ENCODE measurements around the gene SLCO1A2. TPM values are rescaled to one million over a fixed set of nuclear protein-coding genes. Genes with fewer than 3 reads are reported as not detected.

Gene SLCO1A2
- total RNA-seq, 1 experiment from 2014 or later, result 0.63 TPM

DNA sequence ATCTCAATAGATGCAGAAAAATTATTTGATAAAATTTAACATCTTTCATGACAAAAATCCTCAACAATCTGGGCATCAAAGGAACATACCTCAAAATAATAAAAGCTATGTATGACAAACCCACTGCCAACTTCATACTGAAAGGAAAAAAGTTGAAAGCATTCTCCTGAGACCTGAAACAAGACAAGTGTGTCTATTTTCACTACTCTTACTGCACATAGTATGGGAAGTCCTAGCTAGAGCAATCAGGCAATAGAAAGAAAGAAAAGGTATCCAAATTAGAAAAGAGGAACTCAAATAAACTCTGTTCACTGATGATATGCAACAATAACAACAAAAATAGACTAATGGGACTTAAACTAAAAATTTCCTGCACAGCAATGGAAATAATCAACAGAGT, 113.6 kb downstream of the SLCO1A2 start:
- no peak for DNase-seq
- H3K27ac ChIP-seq, result no peak overlapping the region
- no peaks in the 10 kb centered on the region for H3K79me2 ChIP-seq (ENCODE audit: low read depth)
- no peaks in the 10 kb centered on the region for H3K36me3 ChIP-seq (ENCODE audit: low read depth)
- no peaks in the 10 kb centered on the region for H3K9me3 ChIP-seq (ENCODE audit: insufficient read depth, low read depth)
- no peaks in the 10 kb centered on the region for H4K20me1 ChIP-seq (ENCODE audit: insufficient read depth)
- no TSS peak for BruUV-seq (replicated peaks)
- no peak overlapping the region for H3K4me2 ChIP-seq
- H3K27me3 ChIP-seq (ENCODE audit: insufficient read depth, low read depth), result no peaks in the 10 kb centered on the region
- intact Hi-C loops (cut with micrococcal nuclease; ENCODE audit: unreplicated experiment), result no loop called here
- H3K4me1 ChIP-seq (replicated peaks; ENCODE audit: insufficient read depth), result no peaks in the 10 kb centered on the region
- TF ChIP-seq, protein P1, sequence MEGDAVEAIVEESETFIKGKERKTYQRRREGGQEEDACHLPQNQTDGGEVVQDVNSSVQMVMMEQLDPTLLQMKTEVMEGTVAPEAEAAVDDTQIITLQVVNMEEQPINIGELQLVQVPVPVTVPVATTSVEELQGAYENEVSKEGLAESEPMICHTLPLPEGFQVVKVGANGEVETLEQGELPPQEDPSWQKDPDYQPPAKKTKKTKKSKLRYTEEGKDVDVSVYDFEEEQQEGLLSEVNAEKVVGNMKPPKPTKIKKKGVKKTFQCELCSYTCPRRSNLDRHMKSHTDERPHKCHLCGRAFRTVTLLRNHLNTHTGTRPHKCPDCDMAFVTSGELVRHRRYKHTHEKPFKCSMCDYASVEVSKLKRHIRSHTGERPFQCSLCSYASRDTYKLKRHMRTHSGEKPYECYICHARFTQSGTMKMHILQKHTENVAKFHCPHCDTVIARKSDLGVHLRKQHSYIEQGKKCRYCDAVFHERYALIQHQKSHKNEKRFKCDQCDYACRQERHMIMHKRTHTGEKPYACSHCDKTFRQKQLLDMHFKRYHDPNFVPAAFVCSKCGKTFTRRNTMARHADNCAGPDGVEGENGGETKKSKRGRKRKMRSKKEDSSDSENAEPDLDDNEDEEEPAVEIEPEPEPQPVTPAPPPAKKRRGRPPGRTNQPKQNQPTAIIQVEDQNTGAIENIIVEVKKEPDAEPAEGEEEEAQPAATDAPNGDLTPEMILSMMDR (conservative IDR thresholded peaks at IDR 0.05), result no peak
- no peak overlapping the region for H3K4me3 ChIP-seq
- H3K9me2 ChIP-seq (ENCODE audit: insufficient read depth), result no peaks in the 10 kb centered on the region; the same call in 1 of the 2 replicates
- no peak overlapping the region for H2AFZ ChIP-seq
- H3F3A ChIP-seq (ENCODE audit: insufficient read depth, low read depth), result no peaks in the 10 kb centered on the region
- CTCF ChIA-PET, result no interaction called here
- POLR2A ChIA-PET (ENCODE audit: unreplicated experiment), result no interaction called here

DNA sequence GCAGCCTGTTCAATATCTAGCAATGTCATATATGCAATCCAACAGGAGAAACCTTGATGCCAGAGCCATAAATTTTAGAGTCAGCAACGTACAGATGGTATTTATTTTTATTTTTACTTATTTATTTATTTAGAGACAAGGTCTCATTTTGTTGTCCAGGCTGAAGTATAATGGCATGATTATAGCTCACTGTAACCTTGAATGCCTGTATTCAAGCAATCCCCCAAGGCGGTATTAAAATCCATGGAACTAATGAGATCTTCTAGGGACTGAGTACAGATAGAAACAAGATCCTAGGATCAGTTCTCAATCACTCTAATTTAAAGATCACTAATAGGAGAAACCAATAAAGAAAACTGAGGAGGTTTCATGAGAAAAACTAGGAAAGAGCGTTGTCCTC, 114.5 kb downstream of the SLCO1A2 start:
- intact Hi-C loops (cut with micrococcal nuclease; ENCODE audit: unreplicated experiment), result no loop called here
- no peaks in the 10 kb centered on the region for H3K79me2 ChIP-seq (ENCODE audit: low read depth)
- H3K27ac ChIP-seq, result no peak overlapping the region
- H2AFZ ChIP-seq, result no peak overlapping the region
- no peaks in the 10 kb centered on the region; the same call in 1 of the 2 replicates for H3K9me2 ChIP-seq (ENCODE audit: insufficient read depth)
- DNase-seq, result no peak
- H3F3A ChIP-seq (ENCODE audit: insufficient read depth, low read depth), result no peaks in the 10 kb centered on the region
- no TSS peak for BruUV-seq (replicated peaks)
- POLR2A ChIA-PET (ENCODE audit: unreplicated experiment), result no interaction called here
- H4K20me1 ChIP-seq (ENCODE audit: insufficient read depth), result no peaks in the 10 kb centered on the region
- CTCF ChIA-PET, result no interaction called here
- H3K4me1 ChIP-seq (replicated peaks; ENCODE audit: insufficient read depth), result peaks cover 4% of the 10 kb centered on the region
- H3K27me3 ChIP-seq (ENCODE audit: insufficient read depth, low read depth), result no peaks in the 10 kb centered on the region
- H3K36me3 ChIP-seq (ENCODE audit: low read depth), result no peaks in the 10 kb centered on the region
- H3K4me2 ChIP-seq, result no peak overlapping the region
- H3K4me3 ChIP-seq, result no peak overlapping the region
- H3K9me3 ChIP-seq (ENCODE audit: insufficient read depth, low read depth), result 0 out of 2 replicates have a peak, but pooled peaks cover 4% of the 10 kb centered on the region
- TF ChIP-seq, protein P1 (conservative IDR thresholded peaks at IDR 0.05), result no peak

DNA sequence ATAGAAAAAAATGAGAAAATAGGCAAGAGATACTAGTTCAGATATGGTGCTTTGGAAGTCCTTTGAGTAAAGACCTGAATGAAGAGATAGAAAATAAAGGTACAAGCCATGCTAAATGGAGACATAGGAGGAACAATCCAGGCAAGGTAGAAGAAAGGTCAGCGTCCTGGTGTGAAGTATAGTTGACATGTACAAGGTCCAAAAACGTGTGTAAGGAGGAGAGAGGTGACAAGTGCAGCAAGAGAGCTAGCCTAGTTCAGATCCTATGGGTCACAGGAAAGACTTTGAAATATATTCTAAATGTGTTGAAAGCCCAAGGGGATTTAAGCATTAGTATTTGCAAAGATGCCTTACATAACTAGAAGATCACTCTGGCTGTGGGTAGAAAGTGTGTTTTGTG, 115.5 kb downstream of the SLCO1A2 start:
- TF ChIP-seq, protein P1 (conservative IDR thresholded peaks at IDR 0.05), result no peak
- no peak for TF ChIP-seq EZH2 (IDR thresholded peaks at IDR 0.05; ENCODE audit: low read depth)
- no TSS peak for BruUV-seq (replicated peaks)
- Histone ChIP-seq H2AFZ (no peak overlapping the region), H3K9me2 (ENCODE audit: insufficient read depth) (no peaks in the 10 kb centered on the region; the same call in 1 of the 2 replicates), H3K4me2 (no peak overlapping the region), H3K4me3 (no peak overlapping the region), H3K4me1 (replicated peaks; ENCODE audit: insufficient read depth) (peaks cover 8% of the 10 kb centered on the region), H4K20me1 (ENCODE audit: insufficient read depth) (no peaks in the 10 kb centered on the region), H3K27me3 (ENCODE audit: insufficient read depth, low read depth) (no peaks in the 10 kb centered on the region), H3K79me2 (ENCODE audit: low read depth) (no peaks in the 10 kb centered on the region), H3F3A (ENCODE audit: insufficient read depth, low read depth) (no peaks in the 10 kb centered on the region), H3K27ac (no peak overlapping the region), H3K36me3 (ENCODE audit: low read depth) (no peaks in the 10 kb centered on the region), H3K9me3 (ENCODE audit: insufficient read depth, low read depth) (0 out of 2 replicates have a peak, but pooled peaks cover 4% of the 10 kb centered on the region)
- intact Hi-C loops (cut with micrococcal nuclease; ENCODE audit: unreplicated experiment), result no loop called here
- ChIA-PET CTCF (no interaction called here), POLR2A (ENCODE audit: unreplicated experiment) (no interaction called here)
- no peak for DNase-seq

Other genes with a start within 250 kb of the SLCO1A2 start
- 0.30 and 0.50 TPM in 2 replicates for gene SLCO1B1, start 203.7 kb downstream of the SLCO1A2 start, total RNA-seq (2021)
- gene IAPP, start 38.0 kb upstream of the SLCO1A2 start, total RNA-seq (2021), result not detected in 2 replicates
- gene PYROXD1, start 102.7 kb upstream of the SLCO1A2 start, total RNA-seq (2021), result 18.6 and 21.3 TPM in 2 replicates
- gene RECQL, start 166.7 kb upstream of the SLCO1A2 start, total RNA-seq (2021), result 33.1 and 34.5 TPM in 2 replicates
- 38.0 and 39.0 TPM in 2 replicates for gene GOLT1B, start 166.9 kb upstream of the SLCO1A2 start, total RNA-seq (2021)
- gene SPX, start 191.4 kb upstream of the SLCO1A2 start, total RNA-seq (2021), result 0.39 TPM in 1 of 2 replicates, not detected in the other